ENCODE measurements around the gene MGME1. TPM values are rescaled to one million over a fixed set of nuclear protein-coding genes. Genes with fewer than 3 reads are reported as not detected.

The MGME1 gene
- total RNA-seq, 1 donor from 2014 or later, result 34.3 TPM

- H3K4me1 Mint-ChIP-seq, result peaks cover 13% of the 10 kb centered on the region
- H3K27me3 Mint-ChIP-seq, result no peaks in the 10 kb centered on the region
- no peak overlapping the region for H3K27ac Mint-ChIP-seq
- DNase-seq, result no peak
- peaks cover 15% of the 10 kb centered on the region for H3K36me3 Mint-ChIP-seq (ENCODE audit: low read depth)
- H3K4me3 Mint-ChIP-seq, result no peak overlapping the region
- H3K9me3 Mint-ChIP-seq, result peaks cover 4% of the 10 kb centered on the region
- intact Hi-C loops (cut with micrococcal nuclease), result no loop called here
Measured at GRCh38 chr20:17935761-17936160, 33.1 kb upstream of the MGME1 start.

GRCh38 chr20:17936286-17936760 lies 32.5 kb upstream of the MGME1 start:
- peaks cover 13% of the 10 kb centered on the region for H3K4me1 Mint-ChIP-seq
- H3K4me3 Mint-ChIP-seq, result no peak overlapping the region
- no peak for DNase-seq
- H3K27ac Mint-ChIP-seq, result no peak overlapping the region
- H3K36me3 Mint-ChIP-seq (ENCODE audit: low read depth), result peaks cover 19% of the 10 kb centered on the region
- H3K27me3 Mint-ChIP-seq, result no peaks in the 10 kb centered on the region
- H3K9me3 Mint-ChIP-seq, result peaks cover 4% of the 10 kb centered on the region
- intact Hi-C loops (cut with micrococcal nuclease), result no loop called here

GRCh38 chr20:17936761-17937732 lies 31.8 kb upstream of the MGME1 start:
- DNase-seq, result no peak
- intact Hi-C loops (cut with micrococcal nuclease), result no loop called here
- H3K27me3 Mint-ChIP-seq, result no peaks in the 10 kb centered on the region
- H3K36me3 Mint-ChIP-seq (ENCODE audit: low read depth), result peaks cover 25% of the 10 kb centered on the region
- H3K4me1 Mint-ChIP-seq, result peaks cover 16% of the 10 kb centered on the region
- H3K27ac Mint-ChIP-seq, result no peak overlapping the region
- no peak overlapping the region for H3K4me3 Mint-ChIP-seq
- peaks cover 3% of the 10 kb centered on the region for H3K9me3 Mint-ChIP-seq

GRCh38 chr20:17938871-17939619 lies 29.8 kb upstream of the MGME1 start:
- no peak overlapping the region for H3K4me3 Mint-ChIP-seq
- peaks cover 41% of the 10 kb centered on the region for H3K36me3 Mint-ChIP-seq (ENCODE audit: low read depth)
- H3K9me3 Mint-ChIP-seq, result no peaks in the 10 kb centered on the region
- H3K4me1 Mint-ChIP-seq, result peaks cover 25% of the 10 kb centered on the region
- DNase-seq, result peak; percentile 85
- intact Hi-C loops (cut with micrococcal nuclease), result loop anchor here (1.0 kb wide), 1 partner anchor 257 kb away; the partner anchor contains the start of gene RRBP1
- H3K27ac Mint-ChIP-seq, result peak overlapping the region; percentile 51
- H3K27me3 Mint-ChIP-seq, result no peaks in the 10 kb centered on the region

GRCh38 chr20:17939622-17940223 lies 29.1 kb upstream of the MGME1 start:
- Mint-ChIP-seq H3K27me3 (no peaks in the 10 kb centered on the region), H3K36me3 (ENCODE audit: low read depth) (peaks cover 45% of the 10 kb centered on the region), H3K4me3 (no peak overlapping the region), H3K9me3 (no peaks in the 10 kb centered on the region), H3K4me1 (peaks cover 25% of the 10 kb centered on the region), H3K27ac (peak overlapping the region; percentile 58)
- no peak for DNase-seq
- intact Hi-C loops (cut with micrococcal nuclease), result loop anchor here (1.0 kb wide), 1 partner anchor 257 kb away; the partner anchor contains the start of gene RRBP1

- H3K4me3 Mint-ChIP-seq, result no peak overlapping the region
- H3K36me3 Mint-ChIP-seq (ENCODE audit: low read depth), result peaks cover 50% of the 10 kb centered on the region
- no peaks in the 10 kb centered on the region for H3K27me3 Mint-ChIP-seq
- DNase-seq, result no peak
- H3K9me3 Mint-ChIP-seq, result no peaks in the 10 kb centered on the region
- peaks cover 30% of the 10 kb centered on the region for H3K4me1 Mint-ChIP-seq
- intact Hi-C loops (cut with micrococcal nuclease), result no loop called here
- peak overlapping the region; percentile 3 for H3K27ac Mint-ChIP-seq
Measured at GRCh38 chr20:17940224-17940971, 28.4 kb upstream of the MGME1 start.

- Mint-ChIP-seq H3K27ac (no peak overlapping the region), H3K4me3 (no peak overlapping the region), H3K27me3 (no peaks in the 10 kb centered on the region), H3K9me3 (no peaks in the 10 kb centered on the region), H3K36me3 (ENCODE audit: low read depth) (peaks cover 57% of the 10 kb centered on the region), H3K4me1 (peaks cover 30% of the 10 kb centered on the region)
- intact Hi-C loops (cut with micrococcal nuclease), result no loop called here
- DNase-seq, result no peak
Measured at GRCh38 chr20:17941087-17941825, 27.6 kb upstream of the MGME1 start.

- Mint-ChIP-seq H3K27ac (no peak overlapping the region), H3K9me3 (no peaks in the 10 kb centered on the region), H3K4me3 (no peak overlapping the region), H3K36me3 (ENCODE audit: low read depth) (peaks cover 63% of the 10 kb centered on the region), H3K27me3 (no peaks in the 10 kb centered on the region), H3K4me1 (peaks cover 31% of the 10 kb centered on the region)
- DNase-seq, result no peak
- intact Hi-C loops (cut with micrococcal nuclease), result no loop called here
Measured at GRCh38 chr20:17941826-17942196, 27.0 kb upstream of the MGME1 start.

- peaks cover 32% of the 10 kb centered on the region for H3K4me1 Mint-ChIP-seq
- intact Hi-C loops (cut with micrococcal nuclease), result no loop called here
Measured at GRCh38 chr20:17943343-17943742, 25.5 kb upstream of the MGME1 start.

GRCh38 chr20:17944854-17945474 lies 23.9 kb upstream of the MGME1 start:
- H3K36me3 Mint-ChIP-seq (ENCODE audit: low read depth), result peaks cover 86% of the 10 kb centered on the region

More at GRCh38 chr20:17943343-17943742, 25.5 kb upstream of the MGME1 start:
- H3K27me3 Mint-ChIP-seq, result no peaks in the 10 kb centered on the region
- no peak for DNase-seq
- H3K4me3 Mint-ChIP-seq, result no peak overlapping the region
- no peaks in the 10 kb centered on the region for H3K9me3 Mint-ChIP-seq
- H3K27ac Mint-ChIP-seq, result peak overlapping the region; percentile 28
- H3K36me3 Mint-ChIP-seq (ENCODE audit: low read depth), result peaks cover 78% of the 10 kb centered on the region

GRCh38 chr20:17946040-17946439 lies 22.8 kb upstream of the MGME1 start:
- peaks cover 20% of the 10 kb centered on the region for H3K4me1 Mint-ChIP-seq
- intact Hi-C loops (cut with micrococcal nuclease), result no loop called here
- H3K27me3 Mint-ChIP-seq, result no peaks in the 10 kb centered on the region
- no peak overlapping the region for H3K4me3 Mint-ChIP-seq
- H3K36me3 Mint-ChIP-seq (ENCODE audit: low read depth), result peaks cover 87% of the 10 kb centered on the region
- H3K9me3 Mint-ChIP-seq, result no peaks in the 10 kb centered on the region
- no peak overlapping the region for H3K27ac Mint-ChIP-seq
- no peak for DNase-seq

More at GRCh38 chr20:17944854-17945474, 23.9 kb upstream of the MGME1 start:
- peaks cover 23% of the 10 kb centered on the region for H3K4me1 Mint-ChIP-seq
- H3K4me3 Mint-ChIP-seq, result no peak overlapping the region
- H3K27ac Mint-ChIP-seq, result no peak overlapping the region
- no peaks in the 10 kb centered on the region for H3K9me3 Mint-ChIP-seq
- no peaks in the 10 kb centered on the region for H3K27me3 Mint-ChIP-seq
- intact Hi-C loops (cut with micrococcal nuclease), result no loop called here
- DNase-seq, result no peak

All from activated CD4-positive, alpha-beta T cell treated with anti-CD3 and anti-CD28 coated beads, Interleukin-2, amount 10 ng/mL, durations not matched to agents 24 days and 14 days (primary cell).